ENCODE results near the gene EED.

GRCh38 chr11:86265194-86265593, 20.6 kb downstream of the EED start:
- TF ChIP-seq CTCF (IDR thresholded peaks at IDR 0.05) (no peak), POLR2A (IDR thresholded peaks at IDR 0.05) (no peak), EP300 (IDR thresholded peaks at IDR 0.05) (no peak), POLR2AphosphoS5 (IDR thresholded peaks at IDR 0.05) (no peak)
